ENCODE measurements around the gene LZTS2. TPM values are rescaled to one million over a fixed set of nuclear protein-coding genes. Genes with fewer than 3 reads are reported as not detected.

The LZTS2 gene
- total RNA-seq, 1 experiment from 2014 or later = 69.1 TPM

DNA sequence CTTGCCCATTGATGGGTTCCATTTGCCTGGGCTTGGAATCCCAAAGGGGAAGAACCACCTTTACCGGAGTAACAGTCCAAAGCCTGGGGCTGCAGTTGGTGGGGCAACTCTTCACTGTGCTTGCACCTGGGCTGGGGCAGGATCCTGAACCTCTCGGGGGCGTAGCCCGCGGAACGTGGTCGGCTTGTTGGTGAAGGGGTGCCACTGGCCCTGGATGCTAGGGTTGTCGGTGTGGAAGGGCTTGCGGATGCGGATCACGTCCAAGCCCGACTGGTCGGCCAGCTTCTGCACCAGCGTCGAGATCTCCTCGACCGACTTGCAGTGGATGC lies 13.0 kb upstream of the LZTS2 start:
- no peaks in the 10 kb centered on the region for H3K27me3 ChIP-seq (ENCODE audit: insufficient read depth, low read length)
- no peak overlapping the region for H3K4ac ChIP-seq (ENCODE audit: low read depth, low read length)
- no CpG with 5 or more reads among the region's 17 CpGs for WGBS (ENCODE audit: extremely low coverage, insufficient read length, low lambda C conversion rate)
- H3K9me3 ChIP-seq (ENCODE audit: control insufficient read depth, low read depth, low read length) = no peaks in the 10 kb centered on the region
- H4K91ac ChIP-seq (ENCODE audit: insufficient read length, low read depth, low read length) = no peak overlapping the region
- no peak overlapping the region for H3T11ph ChIP-seq (ENCODE audit: low read length)
- no peak overlapping the region; the same call in 1 of the 2 replicates for H3K14ac ChIP-seq (ENCODE audit: insufficient read depth, low read length)
- no peak for DNase-seq
- no peaks in the 10 kb centered on the region; the same call in 1 of the 2 replicates for H3K4me1 ChIP-seq (ENCODE audit: insufficient read depth, low read length)
- peaks cover 8% of the 10 kb centered on the region for H3K23me2 ChIP-seq (ENCODE audit: insufficient read length, low read depth, low read length, poor library complexity, severe bottlenecking)
- H3K27ac ChIP-seq (ENCODE audit: insufficient read length, low read depth, low read length) = no peak overlapping the region
- no peak overlapping the region for H2BK12ac ChIP-seq (ENCODE audit: insufficient read length, low read depth, low read length)
- no peak overlapping the region for H3K18ac ChIP-seq (ENCODE audit: insufficient read length, low read depth, low read length)
- Mint-ChIP-seq H3K27ac (0 out of 7 replicates have a peak overlapping the region, but pooled peaks of 1 of the 3 experiments have one; percentile 98), H3K36me3 (ENCODE audit: insufficient read depth in 1 of 3, low read depth in 3 of 3) (peaks cover 28 to 43% (median 37%) of the 10 kb centered on the region in 3 experiments; a peak in 6 of 7 replicates), H3K9me3 (peaks cover 0 to 2% of the 10 kb centered on the region in 2 experiments; a peak in 3 of 5 replicates), H3K4me1 (peaks cover 9 to 16% of the 10 kb centered on the region in 2 experiments), H3K4me3 (peak overlapping the region; percentile 96 to 98), H3K27me3 (ENCODE audit: low read depth) (no peaks in the 10 kb centered on the region)
- no peak overlapping the region for H4K5ac ChIP-seq (ENCODE audit: insufficient read length, low read depth, low read length)
- no peak overlapping the region for H2BK5ac ChIP-seq (ENCODE audit: insufficient read length, low read length)
- H3K23ac ChIP-seq (ENCODE audit: insufficient read length, low read depth, low read length) = no peak overlapping the region
- no peak overlapping the region for H2BK120ac ChIP-seq (ENCODE audit: low read depth, low read length, poor library complexity, severe bottlenecking)
- no peak overlapping the region for H3K56ac ChIP-seq (ENCODE audit: insufficient read length, low read depth, low read length)
- TF ChIP-seq, protein P1, sequence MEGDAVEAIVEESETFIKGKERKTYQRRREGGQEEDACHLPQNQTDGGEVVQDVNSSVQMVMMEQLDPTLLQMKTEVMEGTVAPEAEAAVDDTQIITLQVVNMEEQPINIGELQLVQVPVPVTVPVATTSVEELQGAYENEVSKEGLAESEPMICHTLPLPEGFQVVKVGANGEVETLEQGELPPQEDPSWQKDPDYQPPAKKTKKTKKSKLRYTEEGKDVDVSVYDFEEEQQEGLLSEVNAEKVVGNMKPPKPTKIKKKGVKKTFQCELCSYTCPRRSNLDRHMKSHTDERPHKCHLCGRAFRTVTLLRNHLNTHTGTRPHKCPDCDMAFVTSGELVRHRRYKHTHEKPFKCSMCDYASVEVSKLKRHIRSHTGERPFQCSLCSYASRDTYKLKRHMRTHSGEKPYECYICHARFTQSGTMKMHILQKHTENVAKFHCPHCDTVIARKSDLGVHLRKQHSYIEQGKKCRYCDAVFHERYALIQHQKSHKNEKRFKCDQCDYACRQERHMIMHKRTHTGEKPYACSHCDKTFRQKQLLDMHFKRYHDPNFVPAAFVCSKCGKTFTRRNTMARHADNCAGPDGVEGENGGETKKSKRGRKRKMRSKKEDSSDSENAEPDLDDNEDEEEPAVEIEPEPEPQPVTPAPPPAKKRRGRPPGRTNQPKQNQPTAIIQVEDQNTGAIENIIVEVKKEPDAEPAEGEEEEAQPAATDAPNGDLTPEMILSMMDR (conservative IDR thresholded peaks at IDR 0.05) = no peak
- H2BK15ac ChIP-seq (ENCODE audit: low read depth, low read length) = no peak overlapping the region
- peaks cover 17% of the 10 kb centered on the region; the same call in 1 of the 2 replicates for H3K79me2 ChIP-seq (ENCODE audit: insufficient read depth, low read length)
- H2AK5ac ChIP-seq (ENCODE audit: insufficient read length, low read length) = no peak overlapping the region
- H3K4me2 ChIP-seq (ENCODE audit: insufficient read depth, insufficient read length, low read length) = peak overlapping the region; percentile 94
- no peak overlapping the region for H2AFZ ChIP-seq (ENCODE audit: low read length)
- H3K79me1 ChIP-seq (ENCODE audit: insufficient read depth, low read depth, low read length, poor library complexity, severe bottlenecking) = peaks cover 14% of the 10 kb centered on the region
- H4K8ac ChIP-seq (replicated peaks; ENCODE audit: insufficient read length, low read depth, low read length) = no peak overlapping the region
- H4K20me1 ChIP-seq (ENCODE audit: control insufficient read depth, insufficient read depth, insufficient read length) = no peaks in the 10 kb centered on the region
- H2BK20ac ChIP-seq (ENCODE audit: low read depth, low read length, poor library complexity, severe bottlenecking) = no peak overlapping the region
- peak overlapping the region; percentile 76 for H3K9ac ChIP-seq (ENCODE audit: extremely low read depth, insufficient read length, low read length)
